GM12878 (cell line): ENCODE results near the gene MMP15. TPM values are rescaled to one million over a fixed set of nuclear protein-coding genes. Genes with fewer than 3 reads are reported as not detected.

Experiments
- ATAC-seq: fragments of 200-7000 bp; cut with Tn5 transposase; 3 replicates; pipeline ENCODE4 v1.9.1; 2020; ENCODE audit warnings: mild to moderate bottlenecking, moderate library complexity
- BruUV-seq: library from RNA; stranded (reverse); fragments of 400-500 nt; replicated peaks from 2 replicates; lab custom pipeline; 2021; lab: Mats Ljungman, UMichigan
- CTCF ChIA-PET: fragments of 300-600 bp; sonication (Branson Sonifier 250); formaldehyde crosslinking; extraction: SDS; loops from one replicate; lab custom pipeline; 2021; ENCODE audit warnings: inconsistent platforms; lab: Yijun Ruan, JAX
- POLR2A ChIA-PET: fragments of 350-600 bp; formaldehyde crosslinking; extraction: SDS; loops from one replicate; lab custom pipeline; 2021; ENCODE audit warnings: inconsistent platforms; lab: Charles Lee
- RAD21 ChIA-PET: fragments of 300-600 bp; sonication (Branson Sonifier 250); formaldehyde crosslinking; loops from one replicate; lab custom pipeline; 2023; ENCODE audit warnings: antibody characterized with exemption; ENCODE audit not compliant: unreplicated experiment; lab: Charles Lee
- SMC1A ChIA-PET: fragments of 300-600 bp; sonication (Branson Sonifier 250); formaldehyde crosslinking; loops from one replicate; lab custom pipeline; 2023; ENCODE audit not compliant: unreplicated experiment, uncharacterized antibody; lab: Charles Lee
- DNase-seq: peaks from one replicate; pipeline ENCODE4 v3.0.0-alpha.2; 2011; ENCODE audit warnings: low read depth, low spot score
- FAIRE-seq: peaks from 3 replicates; lab custom pipeline; 2011; peaks lifted over from hg19 to GRCh38; lab: Jason Lieb, UNC
- H2AFZ ChIP-seq: 2 replicates; pipeline ENCODE4 v1.6.0; 2011; ENCODE audit warnings: low read depth, low read length, control low read depth; ENCODE audit not compliant: control insufficient read depth
- H3K27ac ChIP-seq: 2 replicates; pipeline ENCODE4 v1.5.1; 2011; ENCODE audit warnings: control low read depth; ENCODE audit not compliant: control insufficient read depth, insufficient read depth
- H3K27me3 ChIP-seq, 2 experiments: replicated peaks in 1 of 2; 2 replicates each; pipeline versions ENCODE4 v1.6.0 to v1.6.1; 2011; ENCODE audit warnings: low read length in 1 of 2; ENCODE audit not compliant: control insufficient read depth in 2 of 2, insufficient read depth in 2 of 2
- H3K36me3 ChIP-seq, 2 experiments: 2 replicates each; pipeline ENCODE4 v1.5.1; 2011; ENCODE audit warnings: low read length in 1 of 2; ENCODE audit not compliant: control insufficient read depth in 2 of 2, insufficient read depth in 2 of 2
- H3K4me1 ChIP-seq: 2 replicates; pipeline ENCODE4 v1.6.1; 2011; ENCODE audit warnings: mild to moderate bottlenecking, low read length, moderate library complexity, mixed read lengths; ENCODE audit not compliant: control insufficient read depth, insufficient read depth
- H3K4me2 ChIP-seq: 2 replicates; pipeline ENCODE4 v1.6.0; 2011; ENCODE audit warnings: control low read depth; ENCODE audit not compliant: control insufficient read depth, insufficient read depth
- H3K4me3 ChIP-seq: fragments of 200-600 bp; sonication (generic); 2 replicates; pipeline ENCODE4 v1.5.1; 2016
- H3K79me2 ChIP-seq: 2 replicates; pipeline ENCODE4 v1.6.0; 2011; ENCODE audit warnings: low read length; ENCODE audit not compliant: control insufficient read depth, insufficient read depth
- H3K9ac ChIP-seq: 2 replicates; pipeline ENCODE4 v1.8.0; 2011; ENCODE audit warnings: low read length, control low read depth, mixed read lengths; ENCODE audit not compliant: control insufficient read depth, insufficient read depth
- H3K9me3 ChIP-seq: replicated peaks from 3 replicates; pipeline ENCODE4 v1.5.1; 2011; ENCODE audit warnings: mild to moderate bottlenecking, low read length; ENCODE audit not compliant: control insufficient read depth, insufficient read depth
- H4K20me1 ChIP-seq: 2 replicates; pipeline ENCODE4 v1.6.0; 2011; ENCODE audit not compliant: control insufficient read depth, insufficient read depth
- BHLHE40 ChIP-seq, 2 experiments: fragments of 450-650 bp in 1 of 2; IDR thresholded peaks; 2 replicates each; pipeline ENCODE4 v1.6.1; 2011 to 2017; ENCODE audit warnings: low read depth in 2 of 2, borderline replicate concordance in 1 of 2, improper control_type of control experiment in 1 of 2, low read length in 1 of 2, mild to moderate bottlenecking in 1 of 2
- CREB1 ChIP-seq: IDR thresholded peaks from 2 replicates; pipeline ENCODE4 v1.6.1; 2012; ENCODE audit warnings: low read depth, mild to moderate bottlenecking, inconsistent platforms
- EED ChIP-seq: sonication (generic); IDR thresholded peaks from 2 replicates; pipeline ENCODE4 v1.6.1; 2016; ENCODE audit warnings: antibody characterized with exemption, low read depth
- ETV6 ChIP-seq, 2 experiments: fragments of 450-650 bp in 1 of 2; IDR thresholded peaks in 1 of 2; conservative IDR thresholded peaks in 1 of 2; 2 replicates each; pipeline ENCODE4 v1.6.1; 2014; ENCODE audit warnings: antibody characterized with exemption in 1 of 2, borderline replicate concordance in 1 of 2, low read depth in 1 of 2, mild to moderate bottlenecking in 1 of 2, moderate library complexity in 1 of 2
- HCFC1 ChIP-seq: fragments of 150-350 bp; IDR thresholded peaks from 2 replicates; pipeline ENCODE4 v1.6.1; 2014; ENCODE audit warnings: low read length
- NRF1 ChIP-seq: conservative IDR thresholded peaks from 2 replicates; pipeline ENCODE4 v1.6.1; 2011; ENCODE audit warnings: mild to moderate bottlenecking, low read depth, low read length, improper control_type of control experiment
- RUNX3 ChIP-seq: IDR thresholded peaks from 2 replicates; pipeline ENCODE4 v1.6.1; 2012; ENCODE audit warnings: low read length, inconsistent platforms
- SIN3A ChIP-seq: IDR thresholded peaks from 2 replicates; pipeline ENCODE4 v1.6.1; 2012; ENCODE audit warnings: low read depth, low read length, improper control_type of control experiment
- SREBF2 ChIP-seq: IDR thresholded peaks from 2 replicates; pipeline ENCODE4 v1.6.1; 2012; ENCODE audit warnings: mild to moderate bottlenecking, low read length
- TBL1XR1 ChIP-seq: IDR thresholded peaks from 2 replicates; pipeline ENCODE4 v1.6.1; 2012; ENCODE audit warnings: low read depth, low read length, improper control_type of control experiment
- WGBS: methylation state at CpG from one replicate; pipeline ENCODE4 v1.1.6; 2016; ENCODE audit warnings: low lambda C conversion rate; ENCODE audit not compliant: insufficient replicate concordance, insufficient coverage; ENCODE audit errors: missing lambda C conversion rate; 5-methylcytosine and 5-hydroxymethylcytosine counted together
- in situ Hi-C: fragments of 300-500 bp; cut with MboI; formaldehyde crosslinking; loops from 9 replicates; pipeline ENCODE4 v1.14.3; 2018; ENCODE audit warnings: mixed read lengths
- intact Hi-C: fragments of 100-400 bp; cut with micrococcal nuclease; formaldehyde crosslinking; loops from one replicate; pipeline ENCODE4 v1.14.2; 2022; ENCODE audit not compliant: unreplicated experiment
- polyA plus RNA-seq, 11 experiments: library from polyadenylated mRNA; depleted of rRNA in 4 of 11; unstranded in 6 of 11; stranded (reverse) in 5 of 11; fragments of >200 nt; fragmentation: Nextera tagmentation in 4 of 11; fragmentation: Illumina TruSeq in 1 of 11; extraction: Ambion mirVana in 4 of 11; extraction: Trizol in 1 of 11; gene quantifications; 1 replicate in 1 of 11; 2 replicates in 10 of 11; pipeline versions ENCODE4 v1.2.1 to v1.2.3, GENCODE V29; 2011 to 2016; ENCODE audit warnings: inconsistent platforms in 2 of 11, missing spikeins in 2 of 11, low read depth in 1 of 11
- total RNA-seq, 4 experiments: library from RNA; depleted of rRNA in 3 of 4; stranded (reverse); fragments of >200 nt in 3 of 4; fragmentation: Illumina TruSeq in 1 of 4; extraction: Trizol in 1 of 4; gene quantifications; 2 replicates each; pipeline versions ENCODE4 v1.2.1 to v1.2.3, GENCODE V29; 2013 to 2021
- TF ChIP-seq, protein P1 (sequence below): IDR thresholded peaks from 2 replicates; pipeline ENCODE4 v1.6.1; 2011; ENCODE audit warnings: mild to moderate bottlenecking, low read depth, low read length, moderate library complexity; ENCODE audit not compliant: insufficient replicate concordance

Gene MMP15
- total and polyA plus RNA-seq, 10 of the 15 experiments (the other 5 are each of a cell fraction or from before 2014, with no cell fraction given), result 0.08 to 0.56 (median 0.10) TPM; not detected in 7

DNA sequence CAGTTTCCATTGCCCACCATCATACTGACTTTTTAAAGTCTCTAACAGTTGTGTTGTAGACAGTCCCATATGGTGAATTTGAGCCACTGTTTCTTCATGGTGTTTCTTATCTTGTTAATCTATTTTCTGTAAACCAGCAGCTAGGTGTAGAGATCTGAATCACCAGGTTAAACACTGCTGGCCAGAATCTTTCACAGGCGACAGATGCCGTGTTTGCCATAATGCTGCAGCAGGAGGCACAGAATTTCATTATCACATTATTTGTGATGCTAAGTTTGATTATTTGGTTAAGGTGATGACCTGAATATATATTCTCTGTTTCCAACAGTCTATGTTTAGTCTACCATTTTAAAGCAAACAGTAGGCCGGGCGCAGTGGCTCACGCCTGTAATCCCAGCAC, 43.2 kb upstream of the MMP15 start (continued):
- no peak for TF ChIP-seq ETV6 (conservative IDR thresholded peaks at IDR 0.05 in 1 of 2, IDR thresholded peaks at IDR 0.05 in 1 of 2; ENCODE audit: borderline replicate concordance in 1 of 2, low read depth in 1 of 2)
- TF ChIP-seq NRF1, result no peak

- ChIA-PET SMC1A (no interaction called here), CTCF (no interaction called here), POLR2A (no interaction called here), RAD21 (no interaction called here)
- no peaks in the 10 kb centered on the region; a peak in 2 of 4 replicates for H3K27me3 ChIP-seq
- FAIRE-seq, result no peak
- DNase-seq, result no peak
- H2AFZ ChIP-seq, result peak overlapping the region; percentile 67
- ATAC-seq, result peak; percentile 71
- H3K4me1 ChIP-seq, result no peaks in the 10 kb centered on the region; the same call in 1 of the 2 replicates
- no peaks in the 10 kb centered on the region for H3K36me3 ChIP-seq
- H3K9me3 ChIP-seq, result no peaks in the 10 kb centered on the region
- H3K4me3 ChIP-seq, result peak overlapping the region; percentile 39; the same call in 1 of the 2 replicates
- no TSS peak for BruUV-seq
- no peaks in the 10 kb centered on the region for H4K20me1 ChIP-seq
- H3K9ac ChIP-seq, result no peak overlapping the region
- in situ Hi-C loops (no loop called here), intact Hi-C loops (no loop called here)
- WGBS, result 20% methylated on average over 53 of the region's 64 CpGs
- no peak overlapping the region for H3K27ac ChIP-seq
- TF ChIP-seq SIN3A (no peak), TBL1XR1 (no peak), HCFC1 (no peak), SREBF2 (no peak), RUNX3 (no peak), BHLHE40 (IDR thresholded peaks at IDR 0.05; ENCODE audit: borderline replicate concordance in 1 of 2, low read depth in 2 of 2, low read length in 1 of 2) (no peak), EED (no peak), CREB1 (no peak)
- TF ChIP-seq, protein P1, sequence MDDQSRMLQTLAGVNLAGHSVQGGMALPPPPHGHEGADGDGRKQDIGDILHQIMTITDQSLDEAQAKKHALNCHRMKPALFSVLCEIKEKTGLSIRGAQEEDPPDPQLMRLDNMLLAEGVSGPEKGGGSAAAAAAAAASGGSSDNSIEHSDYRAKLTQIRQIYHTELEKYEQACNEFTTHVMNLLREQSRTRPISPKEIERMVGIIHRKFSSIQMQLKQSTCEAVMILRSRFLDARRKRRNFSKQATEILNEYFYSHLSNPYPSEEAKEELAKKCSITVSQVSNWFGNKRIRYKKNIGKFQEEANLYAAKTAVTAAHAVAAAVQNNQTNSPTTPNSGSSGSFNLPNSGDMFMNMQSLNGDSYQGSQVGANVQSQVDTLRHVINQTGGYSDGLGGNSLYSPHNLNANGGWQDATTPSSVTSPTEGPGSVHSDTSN, result no peak
- peak overlapping the region; percentile 81; the same call in 1 of the 2 replicates for H3K4me2 ChIP-seq
- no peaks in the 10 kb centered on the region for H3K79me2 ChIP-seq
Measured at GRCh38 chr16:57984443-57985203, 40.9 kb upstream of the MMP15 start.
